GM19324 (cell line): ENCODE data around the gene PGM2.

ENCODE experiments used
- ATAC-seq: cut with Tn5 transposase; IDR thresholded peaks from one replicate; pipeline ENCODE4 v1.9.1; 2021; ENCODE audit warnings: mild to moderate bottlenecking, moderate library complexity; ENCODE audit not compliant: unreplicated experiment, low FRiP score

The PGM2 gene

GRCh38 chr4:37893164-37893563 is 66.7 kb downstream of the PGM2 start:
- no peak for ATAC-seq

GRCh38 chr4:37895271-37895670 is 68.8 kb downstream of the PGM2 start:
- no peak for ATAC-seq

- no peak for ATAC-seq
Observed at GRCh38 chr4:37896206-37896860, 69.8 kb downstream of the PGM2 start.

GRCh38 chr4:37902212-37902611 is 75.7 kb downstream of the PGM2 start:
- ATAC-seq: no peak

GRCh38 chr4:37902738-37903693 is 76.5 kb downstream of the PGM2 start:
- no peak for ATAC-seq

- no peak for ATAC-seq
Observed at GRCh38 chr4:37903901-37904300, 77.4 kb downstream of the PGM2 start.

- ATAC-seq: no peak
Observed at GRCh38 chr4:37904824-37905223, 78.3 kb downstream of the PGM2 start.

GRCh38 chr4:37905533-37906169 is 79.2 kb downstream of the PGM2 start:
- ATAC-seq: no peak

- no peak for ATAC-seq
Observed at GRCh38 chr4:37908488-37909331, 82.2 kb downstream of the PGM2 start.

- ATAC-seq: no peak
Observed at GRCh38 chr4:37909332-37910090, 83.0 kb downstream of the PGM2 start.

GRCh38 chr4:37910091-37910486 is 83.6 kb downstream of the PGM2 start:
- no peak for ATAC-seq
